ENCODE data around the gene ROBO1. TPM values are rescaled to one million over a fixed set of nuclear protein-coding genes. Genes with fewer than 3 reads are reported as not detected.

Gene ROBO1
- total RNA-seq, 2 experiments from 2014 or later = 0.12 to 0.20 TPM

- CTCF ChIA-PET = no interaction called here
- Mint-ChIP-seq H3K36me3 (ENCODE audit: low read depth) (no peaks in the 10 kb centered on the region), H3K27me3 (ENCODE audit: low read depth) (no peaks in the 10 kb centered on the region), H3K27ac (no peak overlapping the region), H3K4me1 (ENCODE audit: low read depth) (no peaks in the 10 kb centered on the region), H3K9me3 (peaks cover 2% of the 10 kb centered on the region), H3K4me3 (no peak overlapping the region)
- intact Hi-C loops (cut with micrococcal nuclease) = no loop called here
- DNase-seq = no peak
Measured at GRCh38 chr3:78834910-78835309, 932.9 kb downstream of the ROBO1 start.

DNA sequence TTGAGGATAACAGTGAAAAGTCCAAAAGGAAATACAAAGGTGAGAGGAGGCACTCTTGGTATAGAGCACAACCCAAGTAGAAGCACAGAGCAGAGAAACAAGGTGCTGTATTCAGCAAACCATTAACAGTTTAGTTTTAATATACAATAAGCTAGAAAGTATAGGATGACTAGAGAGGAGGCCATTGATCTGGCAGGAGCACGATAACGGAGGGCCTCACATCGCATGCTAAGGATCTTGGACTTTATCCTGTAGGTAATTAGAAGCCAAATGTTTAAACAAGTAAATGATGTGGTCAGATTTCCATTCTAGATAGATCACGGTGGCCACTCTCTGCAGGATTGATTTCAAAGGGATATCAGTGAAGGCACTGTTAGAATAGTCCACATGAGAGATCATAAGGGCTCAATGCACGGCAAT is 935.0 kb downstream of the ROBO1 start:
- Mint-ChIP-seq H3K27ac (no peak overlapping the region), H3K36me3 (ENCODE audit: low read depth) (no peaks in the 10 kb centered on the region), H3K9me3 (peaks cover 2% of the 10 kb centered on the region), H3K4me3 (no peak overlapping the region), H3K4me1 (ENCODE audit: low read depth) (no peaks in the 10 kb centered on the region), H3K27me3 (ENCODE audit: low read depth) (no peaks in the 10 kb centered on the region)
- CTCF ChIA-PET = no interaction called here
- DNase-seq = no peak
- intact Hi-C loops (cut with micrococcal nuclease) = no loop called here

GRCh38 chr3:78831446-78831972 is 936.3 kb downstream of the ROBO1 start:
- Mint-ChIP-seq H3K9me3 (peaks cover 2% of the 10 kb centered on the region), H3K4me1 (ENCODE audit: low read depth) (no peaks in the 10 kb centered on the region), H3K36me3 (ENCODE audit: low read depth) (no peaks in the 10 kb centered on the region), H3K4me3 (no peak overlapping the region), H3K27ac (no peak overlapping the region), H3K27me3 (ENCODE audit: low read depth) (no peaks in the 10 kb centered on the region)
- intact Hi-C loops (cut with micrococcal nuclease) = no loop called here
- CTCF ChIA-PET = no interaction called here
- DNase-seq = no peak

DNA sequence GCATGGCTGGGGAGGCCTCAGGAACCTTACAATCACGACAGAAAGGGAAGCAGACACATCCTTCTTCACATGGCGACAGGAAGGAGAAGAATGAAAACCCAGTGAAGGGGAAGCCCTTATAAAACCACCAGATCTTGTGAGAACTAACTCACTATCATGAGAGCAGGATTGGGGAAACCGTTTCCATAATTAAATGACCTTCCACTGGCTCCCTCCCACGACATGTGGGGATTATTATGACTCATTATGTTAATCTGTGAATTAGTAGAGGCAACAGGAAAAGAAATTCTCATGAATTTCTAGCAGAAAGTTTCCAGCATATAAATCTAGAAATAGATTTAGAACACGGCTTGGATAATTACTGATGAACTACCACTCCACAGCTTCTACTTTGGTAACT is 937.3 kb downstream of the ROBO1 start:
- no peaks in the 10 kb centered on the region for H3K4me1 Mint-ChIP-seq (ENCODE audit: low read depth)
- H3K27ac Mint-ChIP-seq = no peak overlapping the region
- no peak for DNase-seq
- H3K36me3 Mint-ChIP-seq (ENCODE audit: low read depth) = no peaks in the 10 kb centered on the region
- intact Hi-C loops (cut with micrococcal nuclease) = no loop called here
- CTCF ChIA-PET = no interaction called here
- no peak overlapping the region for H3K4me3 Mint-ChIP-seq
- H3K27me3 Mint-ChIP-seq (ENCODE audit: low read depth) = no peaks in the 10 kb centered on the region
- peaks cover 2% of the 10 kb centered on the region for H3K9me3 Mint-ChIP-seq

- H3K27me3 Mint-ChIP-seq (ENCODE audit: low read depth) = no peaks in the 10 kb centered on the region
- DNase-seq = no peak
- H3K4me3 Mint-ChIP-seq = no peak overlapping the region
- intact Hi-C loops (cut with micrococcal nuclease) = no loop called here
- no peaks in the 10 kb centered on the region for H3K36me3 Mint-ChIP-seq (ENCODE audit: low read depth)
- peaks cover 2% of the 10 kb centered on the region for H3K9me3 Mint-ChIP-seq
- no peak overlapping the region for H3K27ac Mint-ChIP-seq
- CTCF ChIA-PET = no interaction called here
- H3K4me1 Mint-ChIP-seq (ENCODE audit: low read depth) = no peaks in the 10 kb centered on the region
Measured at GRCh38 chr3:78827618-78828017, 940.2 kb downstream of the ROBO1 start.

- no peaks in the 10 kb centered on the region for H3K9me3 Mint-ChIP-seq
- no peaks in the 10 kb centered on the region for H3K36me3 Mint-ChIP-seq (ENCODE audit: low read depth)
- DNase-seq = no peak
- CTCF ChIA-PET = no interaction called here
- H3K27ac Mint-ChIP-seq = no peak overlapping the region
- intact Hi-C loops (cut with micrococcal nuclease) = no loop called here
- no peaks in the 10 kb centered on the region for H3K27me3 Mint-ChIP-seq (ENCODE audit: low read depth)
- no peak overlapping the region for H3K4me3 Mint-ChIP-seq
- no peaks in the 10 kb centered on the region for H3K4me1 Mint-ChIP-seq (ENCODE audit: low read depth)
Measured at GRCh38 chr3:78825858-78826215, 942.0 kb downstream of the ROBO1 start.

DNA sequence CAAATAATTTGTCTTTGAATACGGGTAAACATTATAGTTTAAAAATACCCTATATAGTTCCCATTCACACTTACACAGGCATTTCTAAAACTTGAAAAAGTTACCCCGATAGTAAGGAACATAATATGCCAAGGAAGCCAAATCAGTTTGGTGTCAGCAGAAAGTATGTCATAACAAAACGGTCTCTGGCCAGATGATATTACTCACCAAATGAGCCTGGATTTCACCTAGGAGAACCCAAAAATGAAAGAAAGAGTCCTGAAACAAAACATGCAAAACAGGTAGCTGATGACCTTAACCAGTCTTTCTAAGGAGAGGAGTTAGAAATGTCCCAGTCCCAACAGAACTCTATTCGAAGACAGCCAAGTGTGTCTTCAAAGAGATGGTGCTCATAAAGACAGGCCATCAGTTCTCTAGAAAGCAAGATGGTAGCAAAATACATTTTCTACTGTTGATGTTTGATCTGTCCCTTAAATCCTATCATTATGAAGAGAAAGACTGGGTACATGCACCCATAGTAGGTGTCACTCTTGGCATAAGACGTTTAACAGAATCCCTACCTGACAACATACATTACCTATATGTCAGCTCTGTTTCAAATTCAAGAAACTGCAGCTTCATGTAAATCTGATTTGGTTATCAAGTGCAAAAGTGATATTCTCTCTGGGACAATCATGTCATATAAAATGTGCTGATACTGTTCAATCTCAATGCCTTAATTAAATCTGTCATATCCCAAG is 942.5 kb downstream of the ROBO1 start:
- intact Hi-C loops (cut with micrococcal nuclease) = no loop called here
- CTCF ChIA-PET = no interaction called here
- DNase-seq = no peak
- Mint-ChIP-seq H3K9me3 (no peaks in the 10 kb centered on the region), H3K27ac (no peak overlapping the region), H3K4me3 (no peak overlapping the region), H3K36me3 (ENCODE audit: low read depth) (no peaks in the 10 kb centered on the region), H3K27me3 (ENCODE audit: low read depth) (no peaks in the 10 kb centered on the region), H3K4me1 (ENCODE audit: low read depth) (no peaks in the 10 kb centered on the region)

DNA sequence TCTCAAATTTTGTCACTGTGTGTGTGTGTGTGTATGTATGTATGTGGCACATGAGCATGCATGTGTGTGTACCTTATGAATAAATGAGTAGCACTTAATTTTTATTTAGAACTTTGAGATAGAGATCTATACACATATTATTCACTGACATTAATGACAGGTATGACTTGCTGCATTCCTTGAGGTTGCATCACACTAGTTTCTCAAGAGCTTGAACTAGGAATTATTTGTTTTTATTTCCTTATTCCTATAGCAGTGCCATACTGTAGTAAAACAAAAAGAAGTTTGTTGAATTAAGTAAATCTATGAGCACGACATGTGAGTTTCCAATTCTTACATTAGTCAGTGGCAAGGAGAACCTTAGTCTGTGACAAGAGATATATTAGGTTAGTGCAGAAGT is 943.9 kb downstream of the ROBO1 start:
- Mint-ChIP-seq H3K4me1 (ENCODE audit: low read depth) (no peaks in the 10 kb centered on the region), H3K36me3 (ENCODE audit: low read depth) (no peaks in the 10 kb centered on the region), H3K27me3 (ENCODE audit: low read depth) (no peaks in the 10 kb centered on the region), H3K27ac (no peak overlapping the region), H3K4me3 (no peak overlapping the region), H3K9me3 (peaks cover 2% of the 10 kb centered on the region)
- intact Hi-C loops (cut with micrococcal nuclease) = no loop called here
- CTCF ChIA-PET = no interaction called here
- DNase-seq = no peak

DNA sequence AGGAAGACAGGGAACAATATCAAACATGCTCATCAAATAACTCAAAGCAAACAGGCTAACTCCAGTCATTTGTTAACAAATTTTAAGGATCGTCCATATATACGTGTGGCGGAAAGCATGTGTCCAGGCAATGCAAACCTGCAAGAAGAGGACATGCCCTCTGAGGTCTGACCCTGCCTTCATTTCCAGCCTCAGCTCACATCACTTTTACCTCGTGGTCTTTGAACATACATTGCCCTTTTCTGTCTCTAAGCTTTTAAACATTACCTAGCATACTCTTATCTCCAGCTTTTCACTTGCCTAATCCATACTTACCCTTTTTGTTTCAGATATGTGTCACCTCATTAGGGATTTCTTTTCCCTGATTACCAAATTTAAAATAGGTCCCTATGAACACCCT is 944.4 kb downstream of the ROBO1 start:
- H3K27ac Mint-ChIP-seq = no peak overlapping the region
- DNase-seq = no peak
- H3K9me3 Mint-ChIP-seq = peaks cover 2% of the 10 kb centered on the region
- CTCF ChIA-PET = no interaction called here
- no peak overlapping the region for H3K4me3 Mint-ChIP-seq
- no peaks in the 10 kb centered on the region for H3K27me3 Mint-ChIP-seq (ENCODE audit: low read depth)
- no peaks in the 10 kb centered on the region for H3K4me1 Mint-ChIP-seq (ENCODE audit: low read depth)
- no peaks in the 10 kb centered on the region for H3K36me3 Mint-ChIP-seq (ENCODE audit: low read depth)
- intact Hi-C loops (cut with micrococcal nuclease) = no loop called here

- CTCF ChIA-PET = no interaction called here
- Mint-ChIP-seq H3K27ac (no peak overlapping the region), H3K36me3 (ENCODE audit: low read depth) (no peaks in the 10 kb centered on the region), H3K4me3 (no peak overlapping the region), H3K9me3 (peaks cover 2% of the 10 kb centered on the region), H3K4me1 (ENCODE audit: low read depth) (no peaks in the 10 kb centered on the region), H3K27me3 (ENCODE audit: low read depth) (no peaks in the 10 kb centered on the region)
- DNase-seq = no peak
- intact Hi-C loops (cut with micrococcal nuclease) = no loop called here
Measured at GRCh38 chr3:78822726-78823125, 945.1 kb downstream of the ROBO1 start.

DNA sequence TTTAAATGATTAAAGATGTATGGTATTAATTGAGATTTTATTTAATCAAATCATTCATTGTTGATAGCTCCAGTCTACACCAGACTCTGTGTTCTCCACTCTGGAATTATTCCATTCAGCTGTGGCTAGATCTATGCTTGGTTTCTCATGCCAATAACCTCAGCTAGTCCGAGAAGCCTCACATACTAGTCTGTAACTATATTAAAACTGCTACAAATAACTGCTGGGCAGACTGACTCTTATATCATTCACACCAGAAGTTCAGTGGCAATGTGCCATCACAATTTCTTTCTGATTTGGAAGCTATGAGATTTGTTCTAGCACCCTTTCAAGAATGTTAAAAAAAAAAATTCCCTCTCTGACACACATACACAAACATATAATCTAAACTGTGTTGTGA is 947.3 kb downstream of the ROBO1 start:
- Mint-ChIP-seq H3K4me3 (no peak overlapping the region), H3K9me3 (peaks cover 4% of the 10 kb centered on the region), H3K4me1 (ENCODE audit: low read depth) (no peaks in the 10 kb centered on the region), H3K27ac (no peak overlapping the region), H3K27me3 (ENCODE audit: low read depth) (no peaks in the 10 kb centered on the region), H3K36me3 (ENCODE audit: low read depth) (no peaks in the 10 kb centered on the region)
- DNase-seq = no peak
- intact Hi-C loops (cut with micrococcal nuclease) = no loop called here
- CTCF ChIA-PET = no interaction called here

GRCh38 chr3:78818161-78818985 is 949.4 kb downstream of the ROBO1 start:
- Mint-ChIP-seq H3K27me3 (ENCODE audit: low read depth) (no peaks in the 10 kb centered on the region), H3K4me1 (ENCODE audit: low read depth) (no peaks in the 10 kb centered on the region), H3K4me3 (no peak overlapping the region), H3K36me3 (ENCODE audit: low read depth) (no peaks in the 10 kb centered on the region), H3K27ac (no peak overlapping the region), H3K9me3 (peaks cover 6% of the 10 kb centered on the region)
- CTCF ChIA-PET = no interaction called here
- intact Hi-C loops (cut with micrococcal nuclease) = no loop called here
- no peak for DNase-seq

Data from activated naive CD4-positive, alpha-beta T cell treated with anti-CD3 and anti-CD28 coated beads for 36 hours (primary cell).